HepG2 (cell line): ENCODE data around the gene CHN1. TPM values are rescaled to one million over a fixed set of nuclear protein-coding genes. Genes with fewer than 3 reads are reported as not detected.
A peak's percentile ranks its signal among the peaks of the same experiment; 100 is the strongest.

Experiments used
- GLMP ChIP-seq: sonication (generic); formaldehyde crosslinking; IDR thresholded peaks from 2 replicates; pipeline ENCODE4 v1.9.0; 2021; ENCODE audit warnings: missing genetic modification reagents, mild to moderate bottlenecking, borderline replicate concordance
- PCBP1 ChIP-seq: fragments of 200-400 bp; formaldehyde crosslinking; IDR thresholded peaks from 2 replicates; pipeline ENCODE4 v1.6.1; 2017; ENCODE audit warnings: mild to moderate bottlenecking, low read depth, low read length, borderline replicate concordance
- PRDM10 ChIP-seq: sonication (generic); formaldehyde crosslinking; IDR thresholded peaks from 2 replicates; pipeline ENCODE4 v1.4.0; 2020; ENCODE audit warnings: low read depth, missing genetic modification reagents
- RARG ChIP-seq: sonication (generic); formaldehyde crosslinking; IDR thresholded peaks from 2 replicates; pipeline ENCODE4 v1.4.0; 2020; ENCODE audit warnings: low read depth, mild to moderate bottlenecking, missing genetic modification reagents
- TARDBP ChIP-seq: sonication (generic); formaldehyde crosslinking; IDR thresholded peaks from 2 replicates; pipeline ENCODE4 v1.8.0; 2022; ENCODE audit warnings: mild to moderate bottlenecking, missing genetic modification reagents
- ZFX ChIP-seq: sonication (generic); formaldehyde crosslinking; IDR thresholded peaks from 2 replicates; pipeline ENCODE4 v1.4.0; 2020; ENCODE audit warnings: mild to moderate bottlenecking, low read depth, missing genetic modification reagents, moderate library complexity
- ZHX2 ChIP-seq, 2 experiments: sonication (generic) in 1 of 2; formaldehyde crosslinking in 1 of 2; IDR thresholded peaks; 2 replicates each; pipeline versions ENCODE4 v1.6.1 to v1.9.0; 2014 to 2022; ENCODE audit warnings: antibody characterized with exemption in 1 of 2, borderline replicate concordance in 1 of 2, inconsistent platforms in 1 of 2, low read depth in 1 of 2, missing genetic modification reagents in 1 of 2
- ZNF10 ChIP-seq: sonication (generic); formaldehyde crosslinking; IDR thresholded peaks from 2 replicates; pipeline ENCODE4 v1.4.0; 2020; ENCODE audit warnings: mild to moderate bottlenecking, low read depth, missing genetic modification reagents, borderline replicate concordance
- ZNF136 ChIP-seq: sonication (generic); formaldehyde crosslinking; IDR thresholded peaks from 2 replicates; pipeline ENCODE4 v1.8.1; 2022; ENCODE audit warnings: low read depth, mild to moderate bottlenecking, moderate library complexity, missing genetic modification reagents
- ZNF333 ChIP-seq: sonication (generic); formaldehyde crosslinking; IDR thresholded peaks from 2 replicates; pipeline ENCODE4 v1.4.0; 2020; ENCODE audit warnings: mild to moderate bottlenecking, missing genetic modification reagents, borderline replicate concordance
- ZNF431 ChIP-seq: sonication (generic); formaldehyde crosslinking; IDR thresholded peaks from 2 replicates; pipeline ENCODE4 v1.9.0; 2022; ENCODE audit warnings: missing genetic modification reagents, low read depth, mild to moderate bottlenecking, borderline replicate concordance
- ZNF674 ChIP-seq: sonication (generic); formaldehyde crosslinking; IDR thresholded peaks from 2 replicates; pipeline ENCODE4 v1.5.0; 2020; ENCODE audit warnings: low read depth, mild to moderate bottlenecking, missing genetic modification reagents
- ZNF768 ChIP-seq: sonication (generic); formaldehyde crosslinking; IDR thresholded peaks from 2 replicates; pipeline ENCODE4 v1.4.0; 2020; ENCODE audit warnings: missing genetic modification reagents
- ZNF883 ChIP-seq: sonication (generic); formaldehyde crosslinking; IDR thresholded peaks from 2 replicates; pipeline ENCODE4 v1.5.1; 2020; ENCODE audit warnings: mild to moderate bottlenecking, missing genetic modification reagents; ENCODE audit errors: not compliant biosample characterization
- polyA plus RNA-seq, 8 experiments: library from polyadenylated mRNA; depleted of rRNA in 3 of 8; stranded (reverse) in 7 of 8; unstranded in 1 of 8; fragments of >200 nt; fragmentation: Illumina TruSeq in 4 of 8; extraction: Trizol in 4 of 8; gene quantifications; 2 replicates each; pipeline versions ENCODE4 v1.2.1 to v1.2.3, GENCODE V29; 2011 to 2016; ENCODE audit warnings: low read depth in 4 of 8, missing spikeins in 1 of 8, mixed read lengths in 1 of 8; ENCODE audit not compliant: insufficient read depth in 1 of 8
- total RNA-seq, 5 experiments: library from RNA; depleted of rRNA; stranded (reverse); fragments of >200 nt; fragmentation: Illumina TruSeq; extraction: Trizol; gene quantifications; 2 replicates each; pipeline ENCODE4 v1.2.3, GENCODE V29; 2016; ENCODE audit warnings: low read depth in 1 of 5

The CHN1 gene
- total and polyA plus RNA-seq, 2 of the 13 experiments (the other 11 are each of a cell fraction or from before 2014, with no cell fraction given) = 2.8 to 3.5 TPM

GRCh38 chr2:175004980-175005732, at the start of gene CHN1 (continued):
- no peak for TF ChIP-seq PCBP1
- TF ChIP-seq ZNF883 (CRISPR knock-in tag) = peak; percentile 73
- 0 out of 2 replicates have a peak, but pooled peaks have one; percentile 68 for TF ChIP-seq ZNF674 (CRISPR knock-in tag)
- TF ChIP-seq GLMP (CRISPR knock-in tag) = no peak
- peak; percentile 35; the same call in 1 of the 2 replicates for TF ChIP-seq ZHX2 (IDR thresholded peaks at IDR 0.05; ENCODE audit: low read depth)
- no peak for TF ChIP-seq ZHX2 (CRISPR knock-in tag; IDR thresholded peaks at IDR 0.05; ENCODE audit: borderline replicate concordance)
- TF ChIP-seq TARDBP (CRISPR knock-in tag) = no peak
- 0 out of 2 replicates have a peak, but pooled peaks have one; percentile 50 for TF ChIP-seq ZNF10 (CRISPR knock-in tag)
- TF ChIP-seq ZNF768 (CRISPR knock-in tag) = peak; percentile 58; the same call in 1 of the 2 replicates
- no peak for TF ChIP-seq ZNF431 (CRISPR knock-in tag)
- 0 out of 2 replicates have a peak, but pooled peaks have one; percentile 38 for TF ChIP-seq ZFX (CRISPR knock-in tag)
- no peak for TF ChIP-seq RARG (CRISPR knock-in tag)
- no peak for TF ChIP-seq PRDM10
- no peak for TF ChIP-seq ZNF333 (CRISPR knock-in tag)
- TF ChIP-seq ZNF136 (CRISPR knock-in tag) = no peak
